ENCODE results near the gene OCRL. TPM values are rescaled to one million over a fixed set of nuclear protein-coding genes. Genes with fewer than 3 reads are reported as not detected.

Gene OCRL
- total RNA-seq, 1 experiment from 2014 or later = 24.2 TPM

DNA sequence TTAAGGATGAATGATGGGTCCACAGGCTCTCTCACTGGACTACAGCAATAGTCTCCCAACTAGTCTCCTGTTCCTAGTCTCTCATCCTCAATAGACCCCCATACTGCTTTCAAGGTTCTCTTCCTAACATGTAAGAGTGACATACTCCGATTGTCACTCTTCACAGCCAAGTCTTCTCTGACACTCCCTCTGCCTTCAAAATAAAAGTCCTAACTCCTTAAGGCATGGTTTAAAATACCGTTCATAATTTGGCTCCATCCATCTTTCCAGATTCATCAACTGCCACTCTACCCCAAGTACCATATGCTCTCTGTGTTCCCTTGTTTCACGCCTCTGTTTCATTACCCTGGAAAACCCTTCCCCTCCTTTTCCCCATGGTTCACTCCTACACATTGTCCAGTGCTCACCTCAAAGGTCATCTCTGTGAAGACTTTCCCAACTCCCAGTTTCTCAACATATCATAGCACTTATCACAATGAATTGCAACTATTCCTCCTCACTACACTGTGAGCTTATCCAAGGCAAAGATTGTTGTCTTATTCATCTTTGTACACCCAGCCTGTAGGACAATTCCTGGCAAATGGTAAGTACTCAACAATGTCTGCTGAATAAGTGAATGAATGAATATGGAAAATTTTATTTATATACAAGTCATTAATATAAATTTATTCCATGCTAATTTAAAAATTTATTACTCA is 42.8 kb upstream of the OCRL start:
- Mint-ChIP-seq H3K36me3 (ENCODE audit: insufficient read depth, unreplicated experiment) (peaks cover 26% of the 10 kb centered on the region), H3K9me3 (ENCODE audit: unreplicated experiment) (no peaks in the 10 kb centered on the region), H3K27me3 (ENCODE audit: insufficient read depth, unreplicated experiment) (no peaks in the 10 kb centered on the region), H3K4me1 (ENCODE audit: low read depth, unreplicated experiment) (no peaks in the 10 kb centered on the region), H3K27ac (ENCODE audit: unreplicated experiment) (no peak overlapping the region), H3K4me3 (ENCODE audit: unreplicated experiment) (no peak overlapping the region)
- no TSS peak for BruUV-seq (replicated peaks)
- no peaks in the 10 kb centered on the region for H3K9me3 ChIP-seq
- no peaks in the 10 kb centered on the region for H3K27me3 ChIP-seq (replicated peaks; ENCODE audit: control insufficient read depth, insufficient read depth, low read length)
- H3K4me3 ChIP-seq (ENCODE audit: low read depth, low read length) = no peak overlapping the region
- no peaks in the 10 kb centered on the region for H3K36me3 ChIP-seq (ENCODE audit: control insufficient read depth, insufficient read depth, low read length)
- intact Hi-C loops (cut with micrococcal nuclease; ENCODE audit: unreplicated experiment) = no loop called here
- no peak for DNase-seq
- ChIA-PET POLR2A (no interaction called here), CTCF (no interaction called here)
- TF ChIP-seq, protein P1, sequence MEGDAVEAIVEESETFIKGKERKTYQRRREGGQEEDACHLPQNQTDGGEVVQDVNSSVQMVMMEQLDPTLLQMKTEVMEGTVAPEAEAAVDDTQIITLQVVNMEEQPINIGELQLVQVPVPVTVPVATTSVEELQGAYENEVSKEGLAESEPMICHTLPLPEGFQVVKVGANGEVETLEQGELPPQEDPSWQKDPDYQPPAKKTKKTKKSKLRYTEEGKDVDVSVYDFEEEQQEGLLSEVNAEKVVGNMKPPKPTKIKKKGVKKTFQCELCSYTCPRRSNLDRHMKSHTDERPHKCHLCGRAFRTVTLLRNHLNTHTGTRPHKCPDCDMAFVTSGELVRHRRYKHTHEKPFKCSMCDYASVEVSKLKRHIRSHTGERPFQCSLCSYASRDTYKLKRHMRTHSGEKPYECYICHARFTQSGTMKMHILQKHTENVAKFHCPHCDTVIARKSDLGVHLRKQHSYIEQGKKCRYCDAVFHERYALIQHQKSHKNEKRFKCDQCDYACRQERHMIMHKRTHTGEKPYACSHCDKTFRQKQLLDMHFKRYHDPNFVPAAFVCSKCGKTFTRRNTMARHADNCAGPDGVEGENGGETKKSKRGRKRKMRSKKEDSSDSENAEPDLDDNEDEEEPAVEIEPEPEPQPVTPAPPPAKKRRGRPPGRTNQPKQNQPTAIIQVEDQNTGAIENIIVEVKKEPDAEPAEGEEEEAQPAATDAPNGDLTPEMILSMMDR (IDR thresholded peaks at IDR 0.05; ENCODE audit: insufficient read depth in 1 of 2, low read depth in 1 of 2, low read length in 1 of 2, severe bottlenecking in 1 of 2, unreplicated experiment in 1 of 2) = no peak
- no peaks in the 10 kb centered on the region for H3K4me1 ChIP-seq

DNA sequence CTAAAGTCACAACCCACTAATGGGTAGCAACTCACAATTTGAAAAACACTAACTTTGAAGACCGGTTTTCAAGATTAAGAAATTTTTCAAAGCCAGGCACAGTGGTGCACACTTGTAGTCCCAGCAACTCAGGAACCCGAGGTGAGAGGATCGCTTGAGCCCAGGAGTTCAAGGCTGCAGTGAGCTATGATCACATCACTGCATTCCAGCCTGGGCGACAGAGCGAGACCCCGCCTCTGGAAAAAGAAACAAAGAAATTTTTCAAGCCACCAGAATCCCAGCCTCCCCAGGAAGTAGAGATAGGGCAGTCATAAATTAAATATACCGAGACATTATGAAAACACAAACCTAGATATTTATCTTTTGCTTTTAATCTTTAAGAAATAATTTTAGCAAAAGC is 29.7 kb upstream of the OCRL start:
- no TSS peak for BruUV-seq (replicated peaks)
- Histone ChIP-seq H3K4me1 (no peaks in the 10 kb centered on the region), H3K36me3 (ENCODE audit: control insufficient read depth, insufficient read depth, low read length) (no peaks in the 10 kb centered on the region)

DNA sequence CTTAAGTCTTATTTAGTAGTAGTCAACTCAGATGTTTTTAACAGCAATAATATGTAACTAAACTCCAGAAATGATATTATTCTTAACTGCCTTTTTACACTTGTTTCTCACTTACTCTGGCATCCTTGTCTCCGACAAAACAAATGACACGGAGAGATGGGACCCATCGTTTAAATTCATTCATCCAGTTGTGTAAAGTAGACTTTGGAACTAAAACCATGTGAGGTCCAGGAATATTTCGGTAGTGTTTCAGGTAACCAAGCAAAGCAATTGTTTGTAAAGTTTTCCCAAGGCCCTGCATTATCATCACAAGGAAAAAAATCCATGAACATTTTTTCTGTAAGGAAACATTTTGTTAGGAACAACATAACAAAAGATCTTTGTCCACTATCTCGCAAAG is 28.4 kb upstream of the OCRL start:
- Mint-ChIP-seq H3K4me3 (ENCODE audit: unreplicated experiment) (no peak overlapping the region), H3K36me3 (ENCODE audit: insufficient read depth, unreplicated experiment) (peaks cover 9% of the 10 kb centered on the region)
- BruUV-seq (replicated peaks) = no TSS peak

More for the DNA sequence above, 29.7 kb upstream of the OCRL start:
- no peak for DNase-seq
- Mint-ChIP-seq H3K4me1 (ENCODE audit: low read depth, unreplicated experiment) (no peaks in the 10 kb centered on the region), H3K27me3 (ENCODE audit: insufficient read depth, unreplicated experiment) (no peaks in the 10 kb centered on the region), H3K27ac (ENCODE audit: unreplicated experiment) (no peak overlapping the region), H3K36me3 (ENCODE audit: insufficient read depth, unreplicated experiment) (peaks cover 9% of the 10 kb centered on the region), H3K4me3 (ENCODE audit: unreplicated experiment) (no peak overlapping the region), H3K9me3 (ENCODE audit: unreplicated experiment) (no peaks in the 10 kb centered on the region)
- no peak overlapping the region for H3K4me3 ChIP-seq (ENCODE audit: low read depth, low read length)
- CTCF ChIA-PET = no interaction called here
- intact Hi-C loops (cut with micrococcal nuclease; ENCODE audit: unreplicated experiment) = no loop called here
- POLR2A ChIA-PET = no interaction called here
- no peaks in the 10 kb centered on the region for H3K9me3 ChIP-seq
- TF ChIP-seq, protein P1 (IDR thresholded peaks at IDR 0.05; ENCODE audit: insufficient read depth in 1 of 2, low read depth in 1 of 2, low read length in 1 of 2, severe bottlenecking in 1 of 2, unreplicated experiment in 1 of 2) = no peak
- no peaks in the 10 kb centered on the region for H3K27me3 ChIP-seq (replicated peaks; ENCODE audit: control insufficient read depth, insufficient read depth, low read length)

More for the DNA sequence above, 28.4 kb upstream of the OCRL start:
- Mint-ChIP-seq H3K4me1 (ENCODE audit: low read depth, unreplicated experiment) (no peaks in the 10 kb centered on the region), H3K27ac (ENCODE audit: unreplicated experiment) (no peak overlapping the region), H3K27me3 (ENCODE audit: insufficient read depth, unreplicated experiment) (no peaks in the 10 kb centered on the region), H3K9me3 (ENCODE audit: unreplicated experiment) (no peaks in the 10 kb centered on the region)
- ChIA-PET POLR2A (no interaction called here), CTCF (no interaction called here)
- Histone ChIP-seq H3K4me1 (no peaks in the 10 kb centered on the region), H3K9me3 (no peaks in the 10 kb centered on the region), H3K27me3 (replicated peaks; ENCODE audit: control insufficient read depth, insufficient read depth, low read length) (no peaks in the 10 kb centered on the region), H3K36me3 (ENCODE audit: control insufficient read depth, insufficient read depth, low read length) (no peaks in the 10 kb centered on the region), H3K4me3 (ENCODE audit: low read depth, low read length) (no peak overlapping the region)
- DNase-seq = no peak
- intact Hi-C loops (cut with micrococcal nuclease; ENCODE audit: unreplicated experiment) = no loop called here
- TF ChIP-seq, protein P1 (IDR thresholded peaks at IDR 0.05; ENCODE audit: insufficient read depth in 1 of 2, low read depth in 1 of 2, low read length in 1 of 2, severe bottlenecking in 1 of 2, unreplicated experiment in 1 of 2) = no peak
